Neural cell (in vitro differentiated cells): ENCODE measurements around the gene NOTCH2. TPM values are rescaled to one million over a fixed set of nuclear protein-coding genes. Genes with fewer than 3 reads are reported as not detected.

Source experiments
- H2AFZ ChIP-seq: fragments of 200-600, 300-800 bp; sonication (generic), shearing (Covaris generic); 2 replicates; pipeline ENCODE4 v1.6.0; 2014; ENCODE audit warnings: low read depth, mild to moderate bottlenecking, antibody characterized with exemption, low read length, moderate library complexity
- H3F3A ChIP-seq: fragments of 200-600 bp; shearing (Covaris generic); 2 replicates; pipeline ENCODE4 v1.6.1; 2016; ENCODE audit warnings: mild to moderate bottlenecking, moderate library complexity, mixed read lengths, antibody characterized with exemption, low read length; ENCODE audit not compliant: insufficient read depth, poor library complexity, severe bottlenecking
- H3K27ac ChIP-seq: fragments of 200-600, 300-800 bp; sonication (generic), shearing (Covaris generic); 2 replicates; pipeline ENCODE4 v1.5.1; 2014; ENCODE audit warnings: mild to moderate bottlenecking, low read length, moderate library complexity
- H3K27me3 ChIP-seq: fragments of 300-800, 200-600 bp; sonication (generic), shearing (Covaris generic); 2 replicates; pipeline ENCODE4 v1.6.0; 2014; ENCODE audit warnings: mild to moderate bottlenecking, low read depth, low read length, moderate library complexity; ENCODE audit not compliant: insufficient read depth
- H3K36me3 ChIP-seq: fragments of 300-800, 200-600 bp; sonication (generic), shearing (Covaris generic); 2 replicates; pipeline ENCODE4 v1.5.1; 2014; ENCODE audit warnings: mild to moderate bottlenecking, antibody characterized with exemption, low read length, moderate library complexity; ENCODE audit not compliant: insufficient read depth
- H3K4me2 ChIP-seq: fragments of 300-800, 200-600 bp; sonication (generic), shearing (Covaris generic); 2 replicates; pipeline ENCODE4 v1.6.0; 2014; ENCODE audit warnings: mild to moderate bottlenecking, low read length
- H3K4me3 ChIP-seq: fragments of 300-800, 200-600 bp; sonication (generic), shearing (Covaris generic); 2 replicates; pipeline ENCODE4 v1.5.1; 2014; ENCODE audit warnings: mild to moderate bottlenecking, low read length, moderate library complexity
- H3K79me2 ChIP-seq: fragments of 200-600 bp; shearing (Covaris generic); replicated peaks from 2 replicates; pipeline ENCODE4 v1.6.0; 2014; ENCODE audit warnings: mild to moderate bottlenecking, low read length, moderate library complexity; ENCODE audit not compliant: insufficient read depth
- H3K9ac ChIP-seq: fragments of 300-800, 200-600 bp; sonication (generic), shearing (Covaris generic); 2 replicates; pipeline ENCODE4 v1.6.1; 2016; ENCODE audit warnings: mild to moderate bottlenecking, low read length, mixed read lengths
- H3K9me2 ChIP-seq: fragments of 200-600 bp; shearing (Covaris generic); 2 replicates; pipeline ENCODE4 v1.6.1; 2016; ENCODE audit warnings: mild to moderate bottlenecking, low read length, mixed read lengths; ENCODE audit not compliant: insufficient read depth
- H3K9me3 ChIP-seq: fragments of 200-600, 300-800 bp; sonication (generic), shearing (Covaris generic); 2 replicates; pipeline ENCODE4 v1.6.1; 2016; ENCODE audit warnings: mild to moderate bottlenecking, mixed run types, low read length, moderate library complexity, mixed read lengths
- H4K20me1 ChIP-seq: fragments of 200-600 bp; shearing (Covaris generic); 2 replicates; pipeline ENCODE4 v1.6.1; 2016; ENCODE audit warnings: mild to moderate bottlenecking, mixed run types; ENCODE audit not compliant: insufficient read depth
- EP300 ChIP-seq: fragments of 450-650 bp; conservative IDR thresholded peaks from 2 replicates; pipeline ENCODE4 v1.6.1; 2014; ENCODE audit warnings: antibody characterized with exemption, mild to moderate bottlenecking, moderate library complexity; ENCODE audit not compliant: poor library complexity, severe bottlenecking
- EZH2 ChIP-seq: fragments of 200-600, 300-800 bp; shearing (Covaris generic), sonication (generic); IDR thresholded peaks from 2 replicates; pipeline ENCODE4 v1.6.1; 2014; ENCODE audit warnings: antibody characterized with exemption, low read length, borderline replicate concordance, mild to moderate bottlenecking; ENCODE audit not compliant: insufficient read depth, poor library complexity, severe bottlenecking
- MXI1 ChIP-seq: fragments of 450-650 bp; conservative IDR thresholded peaks from 2 replicates; pipeline ENCODE4 v1.6.1; 2014; ENCODE audit warnings: antibody characterized with exemption, mild to moderate bottlenecking; ENCODE audit not compliant: poor library complexity, severe bottlenecking
- POLR2AphosphoS5 ChIP-seq: IDR thresholded peaks from 2 replicates; pipeline ENCODE4 v1.6.1; 2012
- RAD21 ChIP-seq: fragments of 450-650 bp; conservative IDR thresholded peaks from 2 replicates; pipeline ENCODE4 v1.6.1; 2014; ENCODE audit warnings: antibody characterized with exemption, mild to moderate bottlenecking, moderate library complexity
- SMC3 ChIP-seq: fragments of 450-650 bp; conservative IDR thresholded peaks from 2 replicates; pipeline ENCODE4 v1.6.1; 2014; ENCODE audit warnings: antibody characterized with exemption, mild to moderate bottlenecking, moderate library complexity; ENCODE audit not compliant: poor library complexity
- TAF1 ChIP-seq: IDR thresholded peaks from 2 replicates; pipeline ENCODE4 v1.6.1; 2012; ENCODE audit warnings: low read depth
- polyA plus RNA-seq: library from polyadenylated mRNA; depleted of rRNA; stranded (reverse); fragments of >200 nt; gene quantifications from 2 replicates; pipeline ENCODE4 v1.2.3, GENCODE V29; 2014
- TF ChIP-seq, protein P1 (sequence below): fragments of 450-650 bp; IDR thresholded peaks from 2 replicates; pipeline ENCODE4 v1.5.1; 2014; ENCODE audit warnings: antibody characterized with exemption, mild to moderate bottlenecking, moderate library complexity; ENCODE audit not compliant: poor library complexity, severe bottlenecking
- TF ChIP-seq, protein P2 (sequence below): IDR thresholded peaks from 2 replicates; pipeline ENCODE4 v1.6.1; 2012; ENCODE audit warnings: borderline replicate concordance

Gene NOTCH2
- polyA plus RNA-seq, 1 donor from 2014 or later: 0.73 TPM

DNA sequence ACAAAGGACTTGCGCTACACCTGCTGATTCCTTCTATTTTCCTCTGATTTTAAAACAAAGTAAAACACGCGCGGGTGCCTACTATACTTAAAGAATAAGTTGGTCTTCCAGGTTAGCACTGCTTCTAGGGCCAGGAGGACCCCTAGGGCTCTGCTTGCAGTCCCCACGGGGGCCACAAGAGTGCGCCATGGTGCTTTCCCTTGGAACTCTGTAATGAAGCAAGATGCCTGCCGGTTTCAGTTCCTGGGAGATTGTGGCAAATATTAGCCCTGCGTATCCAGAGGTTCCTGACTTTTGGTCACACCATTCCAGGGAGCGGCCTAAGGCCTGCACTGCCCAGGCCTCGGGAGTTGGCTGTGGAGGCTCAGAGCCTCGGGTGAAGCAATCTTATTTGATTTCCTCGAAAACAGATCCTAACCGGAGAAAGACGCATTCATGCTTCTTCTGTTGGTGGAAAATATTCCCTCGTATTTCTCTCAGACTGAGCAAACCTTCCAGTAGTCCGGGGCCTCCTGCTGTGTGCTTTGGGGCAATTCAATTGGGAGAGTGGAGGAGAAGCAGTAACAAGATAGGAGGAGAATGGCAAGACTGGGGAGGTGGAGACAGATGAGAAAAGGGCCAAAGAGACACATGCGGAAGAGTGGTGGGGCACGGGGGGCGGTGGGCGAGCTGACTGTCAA lies 198.4 kb downstream of the NOTCH2 start:
- H3F3A ChIP-seq: no peaks in the 10 kb centered on the region
- no peak for TF ChIP-seq TAF1
- peak; percentile 67 for TF ChIP-seq SMC3
- TF ChIP-seq EP300: no peak
- TF ChIP-seq MXI1: no peak
- TF ChIP-seq, protein P1, sequence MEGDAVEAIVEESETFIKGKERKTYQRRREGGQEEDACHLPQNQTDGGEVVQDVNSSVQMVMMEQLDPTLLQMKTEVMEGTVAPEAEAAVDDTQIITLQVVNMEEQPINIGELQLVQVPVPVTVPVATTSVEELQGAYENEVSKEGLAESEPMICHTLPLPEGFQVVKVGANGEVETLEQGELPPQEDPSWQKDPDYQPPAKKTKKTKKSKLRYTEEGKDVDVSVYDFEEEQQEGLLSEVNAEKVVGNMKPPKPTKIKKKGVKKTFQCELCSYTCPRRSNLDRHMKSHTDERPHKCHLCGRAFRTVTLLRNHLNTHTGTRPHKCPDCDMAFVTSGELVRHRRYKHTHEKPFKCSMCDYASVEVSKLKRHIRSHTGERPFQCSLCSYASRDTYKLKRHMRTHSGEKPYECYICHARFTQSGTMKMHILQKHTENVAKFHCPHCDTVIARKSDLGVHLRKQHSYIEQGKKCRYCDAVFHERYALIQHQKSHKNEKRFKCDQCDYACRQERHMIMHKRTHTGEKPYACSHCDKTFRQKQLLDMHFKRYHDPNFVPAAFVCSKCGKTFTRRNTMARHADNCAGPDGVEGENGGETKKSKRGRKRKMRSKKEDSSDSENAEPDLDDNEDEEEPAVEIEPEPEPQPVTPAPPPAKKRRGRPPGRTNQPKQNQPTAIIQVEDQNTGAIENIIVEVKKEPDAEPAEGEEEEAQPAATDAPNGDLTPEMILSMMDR: peak; percentile 60
- TF ChIP-seq, protein P2, sequence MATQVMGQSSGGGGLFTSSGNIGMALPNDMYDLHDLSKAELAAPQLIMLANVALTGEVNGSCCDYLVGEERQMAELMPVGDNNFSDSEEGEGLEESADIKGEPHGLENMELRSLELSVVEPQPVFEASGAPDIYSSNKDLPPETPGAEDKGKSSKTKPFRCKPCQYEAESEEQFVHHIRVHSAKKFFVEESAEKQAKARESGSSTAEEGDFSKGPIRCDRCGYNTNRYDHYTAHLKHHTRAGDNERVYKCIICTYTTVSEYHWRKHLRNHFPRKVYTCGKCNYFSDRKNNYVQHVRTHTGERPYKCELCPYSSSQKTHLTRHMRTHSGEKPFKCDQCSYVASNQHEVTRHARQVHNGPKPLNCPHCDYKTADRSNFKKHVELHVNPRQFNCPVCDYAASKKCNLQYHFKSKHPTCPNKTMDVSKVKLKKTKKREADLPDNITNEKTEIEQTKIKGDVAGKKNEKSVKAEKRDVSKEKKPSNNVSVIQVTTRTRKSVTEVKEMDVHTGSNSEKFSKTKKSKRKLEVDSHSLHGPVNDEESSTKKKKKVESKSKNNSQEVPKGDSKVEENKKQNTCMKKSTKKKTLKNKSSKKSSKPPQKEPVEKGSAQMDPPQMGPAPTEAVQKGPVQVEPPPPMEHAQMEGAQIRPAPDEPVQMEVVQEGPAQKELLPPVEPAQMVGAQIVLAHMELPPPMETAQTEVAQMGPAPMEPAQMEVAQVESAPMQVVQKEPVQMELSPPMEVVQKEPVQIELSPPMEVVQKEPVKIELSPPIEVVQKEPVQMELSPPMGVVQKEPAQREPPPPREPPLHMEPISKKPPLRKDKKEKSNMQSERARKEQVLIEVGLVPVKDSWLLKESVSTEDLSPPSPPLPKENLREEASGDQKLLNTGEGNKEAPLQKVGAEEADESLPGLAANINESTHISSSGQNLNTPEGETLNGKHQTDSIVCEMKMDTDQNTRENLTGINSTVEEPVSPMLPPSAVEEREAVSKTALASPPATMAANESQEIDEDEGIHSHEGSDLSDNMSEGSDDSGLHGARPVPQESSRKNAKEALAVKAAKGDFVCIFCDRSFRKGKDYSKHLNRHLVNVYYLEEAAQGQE: no peak
- TF ChIP-seq RAD21: peak; percentile 66
- TF ChIP-seq POLR2AphosphoS5: no peak
- TF ChIP-seq EZH2: no peak
- no peaks in the 10 kb centered on the region for H3K27me3 ChIP-seq
- H4K20me1 ChIP-seq: no peaks in the 10 kb centered on the region
- no peak overlapping the region for H3K9ac ChIP-seq
- no peak overlapping the region for H3K4me2 ChIP-seq
- no peaks in the 10 kb centered on the region for H3K9me2 ChIP-seq
- H3K4me3 ChIP-seq: no peak overlapping the region
- no peak overlapping the region for H2AFZ ChIP-seq
- no peaks in the 10 kb centered on the region for H3K36me3 ChIP-seq
- no peak overlapping the region for H3K27ac ChIP-seq
- no peaks in the 10 kb centered on the region for H3K79me2 ChIP-seq
- H3K9me3 ChIP-seq: no peaks in the 10 kb centered on the region

DNA sequence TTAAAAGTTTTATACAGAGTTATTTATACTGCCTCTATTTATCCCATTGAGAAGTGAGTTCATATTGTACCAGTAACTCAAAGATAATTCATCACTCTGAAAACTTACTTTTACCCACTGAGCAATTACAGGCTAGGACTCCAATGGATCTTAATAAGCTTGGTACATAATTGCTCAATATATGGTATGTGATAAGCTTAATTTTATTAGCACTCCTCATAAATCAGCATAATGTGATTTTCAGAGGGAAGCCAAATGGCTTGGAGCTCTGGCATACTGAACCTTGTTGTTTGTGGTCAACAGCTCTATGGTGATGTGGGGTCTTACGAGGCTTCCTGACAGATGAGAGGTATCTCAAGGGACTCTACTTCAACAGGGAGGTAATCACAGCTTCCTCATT lies 199.5 kb downstream of the NOTCH2 start:
- no peak for TF ChIP-seq TAF1
- TF ChIP-seq SMC3: no peak
- TF ChIP-seq EP300: no peak
- TF ChIP-seq, protein P2: no peak
- TF ChIP-seq EZH2: no peak
- TF ChIP-seq POLR2AphosphoS5: no peak
- TF ChIP-seq, protein P1: no peak
- TF ChIP-seq RAD21: no peak
- TF ChIP-seq MXI1: no peak
- Histone ChIP-seq H3F3A (no peaks in the 10 kb centered on the region), H4K20me1 (no peaks in the 10 kb centered on the region), H3K4me3 (no peak overlapping the region), H3K27me3 (no peaks in the 10 kb centered on the region), H3K9me2 (no peaks in the 10 kb centered on the region), H2AFZ (no peak overlapping the region), H3K9me3 (no peaks in the 10 kb centered on the region), H3K27ac (no peak overlapping the region), H3K36me3 (no peaks in the 10 kb centered on the region), H3K4me2 (no peak overlapping the region), H3K9ac (no peak overlapping the region), H3K79me2 (no peaks in the 10 kb centered on the region)
